ENCODE results near the gene SLC30A3. TPM values are rescaled to one million over a fixed set of nuclear protein-coding genes. Genes with fewer than 3 reads are reported as not detected.
A peak's percentile ranks its signal among the peaks of the same experiment; 100 is the strongest.

SLC30A3 gene
- total and polyA plus RNA-seq, 2 of the 13 experiments (the other 11 are each of a cell fraction or from before 2014, with no cell fraction given), result 0.38 to 0.79 TPM

GRCh38 chr2:27262379-27263286 is at the start of gene SLC30A3 (continued):
- TF ChIP-seq, protein P1, sequence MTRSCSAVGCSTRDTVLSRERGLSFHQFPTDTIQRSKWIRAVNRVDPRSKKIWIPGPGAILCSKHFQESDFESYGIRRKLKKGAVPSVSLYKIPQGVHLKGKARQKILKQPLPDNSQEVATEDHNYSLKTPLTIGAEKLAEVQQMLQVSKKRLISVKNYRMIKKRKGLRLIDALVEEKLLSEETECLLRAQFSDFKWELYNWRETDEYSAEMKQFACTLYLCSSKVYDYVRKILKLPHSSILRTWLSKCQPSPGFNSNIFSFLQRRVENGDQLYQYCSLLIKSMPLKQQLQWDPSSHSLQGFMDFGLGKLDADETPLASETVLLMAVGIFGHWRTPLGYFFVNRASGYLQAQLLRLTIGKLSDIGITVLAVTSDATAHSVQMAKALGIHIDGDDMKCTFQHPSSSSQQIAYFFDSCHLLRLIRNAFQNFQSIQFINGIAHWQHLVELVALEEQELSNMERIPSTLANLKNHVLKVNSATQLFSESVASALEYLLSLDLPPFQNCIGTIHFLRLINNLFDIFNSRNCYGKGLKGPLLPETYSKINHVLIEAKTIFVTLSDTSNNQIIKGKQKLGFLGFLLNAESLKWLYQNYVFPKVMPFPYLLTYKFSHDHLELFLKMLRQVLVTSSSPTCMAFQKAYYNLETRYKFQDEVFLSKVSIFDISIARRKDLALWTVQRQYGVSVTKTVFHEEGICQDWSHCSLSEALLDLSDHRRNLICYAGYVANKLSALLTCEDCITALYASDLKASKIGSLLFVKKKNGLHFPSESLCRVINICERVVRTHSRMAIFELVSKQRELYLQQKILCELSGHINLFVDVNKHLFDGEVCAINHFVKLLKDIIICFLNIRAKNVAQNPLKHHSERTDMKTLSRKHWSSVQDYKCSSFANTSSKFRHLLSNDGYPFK (CRISPR knock-in tag; IDR thresholded peaks at IDR 0.05; ENCODE audit: borderline replicate concordance), result no peak
- TF ChIP-seq KAT2B (IDR thresholded peaks at IDR 0.05; ENCODE audit: borderline replicate concordance, low read depth, low read length) (no peak), TBX2 (CRISPR knock-in tag; IDR thresholded peaks at IDR 0.05; ENCODE audit: borderline replicate concordance) (peak; percentile 37; the same call in 1 of the 2 replicates), ZZZ3 (CRISPR knock-in tag; IDR thresholded peaks at IDR 0.05; ENCODE audit: borderline replicate concordance) (no peak), ZNF607 (CRISPR knock-in tag; IDR thresholded peaks at IDR 0.05; ENCODE audit: borderline replicate concordance) (no peak), MBNL3 (CRISPR knock-in tag; conservative IDR thresholded peaks at IDR 0.05) (no peak), ZNF660 (CRISPR knock-in tag; IDR thresholded peaks at IDR 0.05; ENCODE audit: borderline replicate concordance, low read depth) (no peak), ZNF292 (CRISPR knock-in tag; IDR thresholded peaks at IDR 0.05; ENCODE audit: borderline replicate concordance, low read depth) (no peak), SP140L (CRISPR knock-in tag; IDR thresholded peaks at IDR 0.05; ENCODE audit: borderline replicate concordance) (no peak), CENPT (CRISPR knock-in tag; IDR thresholded peaks at IDR 0.05; ENCODE audit: low read depth) (no peak), NBN (conservative IDR thresholded peaks at IDR 0.05) (no peak), MEIS1 (CRISPR knock-in tag; IDR thresholded peaks at IDR 0.05; ENCODE audit: borderline replicate concordance) (no peak), KDM5A (IDR thresholded peaks at IDR 0.05; ENCODE audit: borderline replicate concordance, low read length) (no peak), AKAP8 (CRISPR knock-in tag; IDR thresholded peaks at IDR 0.05) (no peak), THRA (CRISPR knock-in tag; IDR thresholded peaks at IDR 0.05; ENCODE audit: borderline replicate concordance) (no peak), MAZ (IDR thresholded peaks at IDR 0.05; ENCODE audit: borderline replicate concordance, low read depth, low read length) (no peak), MAZ (CRISPR knock-in tag; IDR thresholded peaks at IDR 0.05; ENCODE audit: low read depth) (peak; percentile 69; the same call in 1 of the 2 replicates), ZNF232 (CRISPR knock-in tag; IDR thresholded peaks at IDR 0.05; ENCODE audit: borderline replicate concordance) (no peak)
- TF ChIP-seq, protein P2, sequence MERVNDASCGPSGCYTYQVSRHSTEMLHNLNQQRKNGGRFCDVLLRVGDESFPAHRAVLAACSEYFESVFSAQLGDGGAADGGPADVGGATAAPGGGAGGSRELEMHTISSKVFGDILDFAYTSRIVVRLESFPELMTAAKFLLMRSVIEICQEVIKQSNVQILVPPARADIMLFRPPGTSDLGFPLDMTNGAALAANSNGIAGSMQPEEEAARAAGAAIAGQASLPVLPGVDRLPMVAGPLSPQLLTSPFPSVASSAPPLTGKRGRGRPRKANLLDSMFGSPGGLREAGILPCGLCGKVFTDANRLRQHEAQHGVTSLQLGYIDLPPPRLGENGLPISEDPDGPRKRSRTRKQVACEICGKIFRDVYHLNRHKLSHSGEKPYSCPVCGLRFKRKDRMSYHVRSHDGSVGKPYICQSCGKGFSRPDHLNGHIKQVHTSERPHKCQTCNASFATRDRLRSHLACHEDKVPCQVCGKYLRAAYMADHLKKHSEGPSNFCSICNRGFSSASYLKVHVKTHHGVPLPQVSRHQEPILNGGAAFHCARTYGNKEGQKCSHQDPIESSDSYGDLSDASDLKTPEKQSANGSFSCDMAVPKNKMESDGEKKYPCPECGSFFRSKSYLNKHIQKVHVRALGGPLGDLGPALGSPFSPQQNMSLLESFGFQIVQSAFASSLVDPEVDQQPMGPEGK (CRISPR knock-in tag; IDR thresholded peaks at IDR 0.05), result peak; percentile 3; the same call in 1 of the 2 replicates
- TF ChIP-seq, protein P3, sequence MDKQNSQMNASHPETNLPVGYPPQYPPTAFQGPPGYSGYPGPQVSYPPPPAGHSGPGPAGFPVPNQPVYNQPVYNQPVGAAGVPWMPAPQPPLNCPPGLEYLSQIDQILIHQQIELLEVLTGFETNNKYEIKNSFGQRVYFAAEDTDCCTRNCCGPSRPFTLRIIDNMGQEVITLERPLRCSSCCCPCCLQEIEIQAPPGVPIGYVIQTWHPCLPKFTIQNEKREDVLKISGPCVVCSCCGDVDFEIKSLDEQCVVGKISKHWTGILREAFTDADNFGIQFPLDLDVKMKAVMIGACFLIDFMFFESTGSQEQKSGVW (CRISPR knock-in tag; IDR thresholded peaks at IDR 0.05; ENCODE audit: borderline replicate concordance), result no peak
